Cardiac muscle cell (in vitro differentiated cells and primary cell): Measurements from ENCODE around the gene FRMPD2. TPM values are rescaled to one million over a fixed set of nuclear protein-coding genes. Genes with fewer than 3 reads are reported as not detected.

ENCODE experiments used
- DNase-seq, 2 donors: peaks; one replicate each; pipeline versions ENCODE4 v3.0.0 to v3.0.0-alpha.2; 2010 to 2017; ENCODE audit warnings: low read depth in 1 of 2, low spot score in 1 of 2
- H3K27ac ChIP-seq: fragments of 200-600 bp; sonication (generic); 2 replicates; pipeline ENCODE4 v1.5.1; 2016
- H3K27me3 ChIP-seq: fragments of 200-600 bp; sonication (generic); 2 replicates; pipeline ENCODE4 v1.6.0; 2016; ENCODE audit warnings: control low read depth
- H3K36me3 ChIP-seq: fragments of 200-600 bp; sonication (generic); 2 replicates; pipeline ENCODE4 v1.5.1; 2016; ENCODE audit warnings: control low read depth
- H3K4me1 ChIP-seq: fragments of 200-600 bp; sonication (generic); 2 replicates; pipeline ENCODE4 v1.8.1; 2017; ENCODE audit warnings: low read depth, mild to moderate bottlenecking, mixed run types
- H3K4me3 ChIP-seq: fragments of 200-600 bp; sonication (generic); 2 replicates; pipeline ENCODE4 v1.5.1; 2016; ENCODE audit warnings: mild to moderate bottlenecking
- H3K9me3 ChIP-seq: fragments of 200-600 bp; sonication (generic); 2 replicates; pipeline ENCODE4 v1.5.1; 2017; ENCODE audit warnings: low read depth, mild to moderate bottlenecking, control low read depth
- CTCF ChIP-seq: IDR thresholded peaks from 2 replicates; pipeline ENCODE4 v1.5.1; 2012; ENCODE audit warnings: low read depth, mild to moderate bottlenecking, low read length
- polyA plus RNA-seq: library from polyadenylated mRNA; unstranded; fragments of >200 nt; fragmentation: Nextera tagmentation; extraction: Ambion mirVana; gene quantifications from 2 replicates; pipeline ENCODE4 v1.2.1, GENCODE V29; 2016
- total RNA-seq: library from RNA; depleted of rRNA; stranded (reverse); fragments of >200 nt; gene quantifications from 2 replicates; pipeline ENCODE4 v1.2.3, GENCODE V29; 2016

FRMPD2 gene
- total and polyA plus RNA-seq, 2 experiments from 2014 or later: 2.3 to 3.0 TPM

- peak in 1 of 2 donors; percentile 37 for DNase-seq
Measured at GRCh38 chr10:48309711-48310226, 35.3 kb upstream of the FRMPD2 start.

DNA sequence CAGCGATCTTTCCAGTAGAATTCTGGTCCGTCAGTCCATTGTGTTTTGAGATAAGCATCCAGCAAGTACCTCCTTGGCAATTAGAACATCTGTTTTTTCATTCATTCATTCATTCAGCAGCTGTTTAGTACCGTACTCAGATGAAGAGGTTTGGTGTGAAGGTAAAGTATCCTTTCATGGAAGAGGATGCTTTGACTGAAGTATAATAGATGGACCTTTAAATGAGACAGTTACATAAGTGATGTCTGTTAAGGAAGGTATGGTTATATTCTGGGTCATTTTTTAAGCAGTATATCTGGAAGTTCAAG is 33.2 kb upstream of the FRMPD2 start:
- Histone ChIP-seq H3K27ac (peak overlapping the region; percentile 99), H3K9me3 (no peaks in the 10 kb centered on the region)
- DNase-seq: no peak

More at GRCh38 chr10:48309711-48310226, 35.3 kb upstream of the FRMPD2 start:
- no peaks in the 10 kb centered on the region for H3K36me3 ChIP-seq
- peak; percentile 26 for TF ChIP-seq CTCF
- peaks cover 6% of the 10 kb centered on the region for H3K4me1 ChIP-seq
- H3K9me3 ChIP-seq: no peaks in the 10 kb centered on the region
- no peak overlapping the region for H3K4me3 ChIP-seq
- H3K27ac ChIP-seq: no peak overlapping the region
- H3K27me3 ChIP-seq: no peaks in the 10 kb centered on the region

GRCh38 chr10:48306870-48307710 is 32.6 kb upstream of the FRMPD2 start:
- Histone ChIP-seq H3K4me1 (peaks cover 6% of the 10 kb centered on the region), H3K27ac (peak overlapping the region; percentile 99), H3K27me3 (no peaks in the 10 kb centered on the region), H3K4me3 (peak overlapping the region; percentile 99), H3K9me3 (no peaks in the 10 kb centered on the region), H3K36me3 (no peaks in the 10 kb centered on the region)
- no peak for TF ChIP-seq CTCF
- peak; percentile 64 to 77 for DNase-seq

More for the DNA sequence above, 33.2 kb upstream of the FRMPD2 start:
- no peak for TF ChIP-seq CTCF
- H3K36me3 ChIP-seq: no peaks in the 10 kb centered on the region
- H3K4me3 ChIP-seq: peak overlapping the region; percentile 99
- no peaks in the 10 kb centered on the region for H3K27me3 ChIP-seq
- peaks cover 6% of the 10 kb centered on the region for H3K4me1 ChIP-seq

DNA sequence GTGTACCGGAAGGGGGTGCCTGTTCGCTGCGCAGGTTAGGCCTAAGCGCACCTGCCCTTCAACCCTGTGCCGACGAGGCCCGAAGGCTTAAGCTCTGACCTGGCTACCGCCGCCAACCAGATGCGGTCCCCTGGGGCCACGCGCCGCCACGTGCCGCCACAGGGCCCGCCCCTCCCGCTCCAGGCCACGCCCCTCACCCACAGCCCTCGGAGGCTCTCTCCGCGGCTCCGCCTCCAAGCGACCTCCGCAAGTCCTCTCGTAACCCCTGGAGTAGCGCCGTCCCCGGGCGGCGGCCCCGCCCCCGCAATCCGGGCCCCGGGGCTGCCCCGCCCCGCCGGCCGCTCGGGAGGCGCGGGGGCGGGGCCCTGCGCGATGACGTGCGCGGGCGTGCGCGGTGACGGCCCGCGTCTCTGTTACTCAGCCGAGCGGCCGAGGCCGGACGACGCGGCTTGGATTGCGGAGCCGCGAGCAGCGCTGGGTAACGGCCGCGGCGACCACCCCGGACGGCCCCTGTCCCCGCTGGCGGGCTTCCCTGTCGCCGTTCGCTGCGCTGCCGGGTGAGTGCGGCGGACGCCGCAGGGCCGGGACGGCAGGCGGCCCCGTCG is 31.9 kb upstream of the FRMPD2 start, which contains the start of gene MAPK8:
TSS of gene MAPK8 (plus strand) at position 413 of the 605 bp plus-strand sequence. CDS start 94,984 bp downstream, outside the sequence.
- Histone ChIP-seq H3K4me3 (peak within 1 kb of the TSS; percentile 99), H3K9me3 (no peaks in the 10 kb centered on the region), H3K27me3 (no peaks in the 10 kb centered on the region), H3K36me3 (no peaks in the 10 kb centered on the region), H3K27ac (peak within 1 kb of the TSS; percentile 99), H3K4me1 (peaks cover 6% of the 10 kb centered on the region)
- peak; percentile 93 to 94 for DNase-seq
- no peak for TF ChIP-seq CTCF

DNA sequence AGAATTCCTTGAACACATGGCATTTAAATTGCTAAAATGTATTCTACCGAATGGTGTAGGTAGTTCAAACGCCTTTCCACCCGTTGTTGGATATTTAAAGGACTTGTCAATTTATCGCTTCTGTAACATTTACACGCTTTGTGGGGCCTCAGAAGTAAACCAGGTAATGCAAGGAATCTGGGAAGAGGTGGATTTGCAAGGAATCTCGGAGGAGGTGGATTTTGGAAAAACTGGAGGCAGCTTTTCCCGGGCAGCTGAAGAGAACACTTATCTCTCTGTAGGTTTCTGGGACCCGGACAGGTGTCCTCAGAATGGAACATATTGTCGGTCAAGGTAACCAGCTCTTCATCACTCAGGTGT is 31.4 kb upstream of the FRMPD2 start:
- no peaks in the 10 kb centered on the region for H3K36me3 ChIP-seq
- DNase-seq: no peak
- H3K9me3 ChIP-seq: no peaks in the 10 kb centered on the region
- no peaks in the 10 kb centered on the region for H3K27me3 ChIP-seq
- no peak overlapping the region for H3K27ac ChIP-seq
- H3K4me1 ChIP-seq: peaks cover 6% of the 10 kb centered on the region
- H3K4me3 ChIP-seq: no peak overlapping the region
- TF ChIP-seq CTCF: no peak
